ENCODE measurements around the gene BAD. TPM values are rescaled to one million over a fixed set of nuclear protein-coding genes. Genes with fewer than 3 reads are reported as not detected.

BAD gene
- total RNA-seq, 2 donors from 2014 or later: 120 to 122 TPM

DNA sequence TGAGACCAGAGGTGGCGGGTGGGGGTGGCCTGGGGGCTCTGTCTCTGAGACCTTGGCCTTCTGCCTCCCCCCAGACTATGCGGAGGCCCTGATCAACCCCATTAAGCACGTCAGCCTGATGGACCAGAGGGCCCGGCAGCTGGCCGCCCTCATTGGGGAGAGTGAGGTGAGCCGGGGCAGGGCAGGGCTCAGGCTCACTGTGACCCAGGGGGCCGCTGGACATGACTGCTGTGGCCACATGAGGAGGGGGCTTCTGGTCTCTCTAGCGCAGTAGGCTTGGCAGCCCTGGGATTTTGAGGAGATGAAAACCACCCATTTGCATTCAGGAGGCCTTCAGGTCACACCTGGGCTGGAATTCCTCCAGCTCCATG, 20.5 kb downstream of the BAD start:
- no peak for TF ChIP-seq CTCF (IDR thresholded peaks at IDR 0.05)
- no peak overlapping the region for H3K4me3 ChIP-seq
- H3K27ac ChIP-seq: no peak overlapping the region
- no peak for DNase-seq (ENCODE audit: low spot score)
- no peaks in the 10 kb centered on the region for H3K27me3 ChIP-seq
- H3K4me1 ChIP-seq: peaks cover 0 to 24% of the 10 kb centered on the region in 2 donors
- H3K36me3 ChIP-seq: peaks cover 46% of the 10 kb centered on the region
- no peaks in the 10 kb centered on the region for H3K9me3 ChIP-seq

GRCh38 chr11:64263021-64263946, 21.2 kb downstream of the BAD start:
- DNase-seq (ENCODE audit: low spot score): no peak
- H3K9me3 ChIP-seq: no peaks in the 10 kb centered on the region
- H3K27me3 ChIP-seq: no peaks in the 10 kb centered on the region
- H3K27ac ChIP-seq: no peak overlapping the region
- H3K36me3 ChIP-seq: peaks cover 52% of the 10 kb centered on the region
- no peak for TF ChIP-seq CTCF (IDR thresholded peaks at IDR 0.05)
- H3K4me1 ChIP-seq: peaks cover 0 to 17% of the 10 kb centered on the region in 2 donors
- H3K4me3 ChIP-seq: no peak overlapping the region

GRCh38 chr11:64262271-64263002, 22.0 kb downstream of the BAD start:
- Histone ChIP-seq H3K4me3 (no peak overlapping the region), H3K36me3 (peaks cover 54% of the 10 kb centered on the region), H3K9me3 (no peaks in the 10 kb centered on the region), H3K4me1 (peaks cover 0 to 9% of the 10 kb centered on the region in 2 donors), H3K27ac (no peak overlapping the region), H3K27me3 (no peaks in the 10 kb centered on the region)
- TF ChIP-seq CTCF (IDR thresholded peaks at IDR 0.05): no peak
- DNase-seq (ENCODE audit: low spot score): no peak

DNA sequence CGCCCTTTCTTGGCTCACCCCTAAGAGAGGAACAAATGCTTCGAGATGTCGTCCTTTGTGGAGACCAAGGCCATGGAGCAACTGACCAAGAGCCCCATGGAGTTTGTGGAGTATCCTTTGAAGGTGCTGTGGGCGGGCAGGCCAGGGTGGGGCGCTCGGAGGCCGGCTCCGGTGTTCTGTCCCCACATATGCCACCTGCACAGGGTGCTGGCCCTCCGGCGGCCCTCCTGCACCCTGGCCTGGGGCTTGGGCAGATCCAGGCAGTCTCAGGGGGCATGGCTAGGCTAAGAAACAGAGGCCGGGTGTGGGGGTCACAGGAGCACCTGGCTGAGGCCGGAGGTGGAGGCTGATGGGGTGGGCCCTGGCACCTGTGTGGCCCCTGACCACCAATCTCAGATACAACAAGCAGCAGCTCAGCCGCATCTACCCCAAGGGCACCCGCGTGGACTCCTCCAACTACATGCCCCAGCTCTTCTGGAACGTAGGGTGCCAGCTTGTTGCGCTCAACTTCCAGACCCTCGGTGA, 22.8 kb downstream of the BAD start:
- Histone ChIP-seq H3K27ac (no peak overlapping the region), H3K27me3 (no peaks in the 10 kb centered on the region), H3K9me3 (no peaks in the 10 kb centered on the region), H3K36me3 (peaks cover 55% of the 10 kb centered on the region), H3K4me1 (peaks cover 0 to under 1% of the 10 kb centered on the region in 2 donors), H3K4me3 (no peak overlapping the region)
- DNase-seq (ENCODE audit: low spot score): no peak
- TF ChIP-seq CTCF (IDR thresholded peaks at IDR 0.05): no peak

DNA sequence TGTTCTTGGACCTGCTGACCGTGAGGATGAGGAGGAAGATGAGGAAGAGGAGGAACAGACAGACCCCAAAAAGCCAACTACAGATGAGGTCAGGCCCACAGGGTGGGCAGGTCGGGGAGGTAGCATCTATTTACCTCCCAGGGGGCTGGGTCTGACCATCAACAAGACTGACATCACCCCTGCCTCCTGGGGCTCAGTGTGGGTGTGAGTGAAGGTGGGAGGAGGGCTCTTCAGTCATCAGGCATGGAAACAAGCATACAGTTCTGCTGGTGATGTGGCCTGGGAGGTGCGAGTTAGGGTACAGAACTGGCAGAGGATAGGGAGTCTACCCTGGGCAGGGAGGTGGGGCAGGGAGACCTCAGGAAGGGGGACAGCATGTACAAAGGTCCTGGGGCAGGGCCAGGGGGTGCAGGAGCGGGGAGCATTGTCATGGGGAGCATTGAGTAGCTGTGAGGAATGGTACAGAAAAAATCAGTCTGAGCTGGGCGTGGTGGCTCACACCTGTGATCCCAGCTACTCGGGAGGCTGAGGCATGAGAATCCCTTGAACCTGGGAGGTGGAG, 24.2 kb downstream of the BAD start:
- peaks cover 63% of the 10 kb centered on the region for H3K36me3 ChIP-seq
- no peaks in the 10 kb centered on the region for H3K9me3 ChIP-seq

More for the DNA sequence above, 24.2 kb downstream of the BAD start:
- Histone ChIP-seq H3K27ac (no peak overlapping the region), H3K27me3 (no peaks in the 10 kb centered on the region), H3K4me1 (no peaks in the 10 kb centered on the region), H3K4me3 (no peak overlapping the region)
- DNase-seq (ENCODE audit: low spot score): no peak
- no peak for TF ChIP-seq CTCF (IDR thresholded peaks at IDR 0.05)

All from right atrium auricular region (tissue), 2 donors.